SK-N-SH (cell line): Measurements from ENCODE around the gene CPA4.

ENCODE experiments used
- CTCF ChIP-seq: fragments of 200-600 bp; sonication (generic); IDR thresholded peaks from 2 replicates; pipeline ENCODE4 v1.6.1; 2017; ENCODE audit warnings: antibody characterized with exemption, mild to moderate bottlenecking, moderate library complexity
- EP300 ChIP-seq, 2 experiments: IDR thresholded peaks; 2 replicates each; pipeline versions ENCODE4 v1.4.0 to v1.6.1; 2012; ENCODE audit warnings: borderline replicate concordance in 1 of 2, low read depth in 1 of 2, low read length in 1 of 2
- EZH2phosphoT487 ChIP-seq: fragments of 200-600 bp; sonication (generic); IDR thresholded peaks from 2 replicates; pipeline ENCODE4 v1.6.1; 2017; ENCODE audit warnings: low read depth, mixed run types, mild to moderate bottlenecking, antibody characterized with exemption, moderate library complexity, borderline replicate concordance
- MXI1 ChIP-seq: IDR thresholded peaks from 2 replicates; pipeline ENCODE4 v1.6.1; 2012; ENCODE audit warnings: mild to moderate bottlenecking, low read depth, low read length, improper control_type of control experiment
- POLR2AphosphoS5 ChIP-seq: IDR thresholded peaks from 2 replicates; pipeline ENCODE4 v1.6.1; 2012; ENCODE audit warnings: low read depth, low read length
- RCOR1 ChIP-seq: fragments of 150-350 bp; IDR thresholded peaks from 2 replicates; pipeline ENCODE4 v1.6.1; 2017; ENCODE audit warnings: antibody characterized with exemption, low read length
- REST ChIP-seq: IDR thresholded peaks from 2 replicates; pipeline ENCODE4 v1.6.1; 2012; ENCODE audit warnings: mild to moderate bottlenecking, low read depth, low read length, moderate library complexity
- SIN3A ChIP-seq: IDR thresholded peaks from 2 replicates; pipeline ENCODE4 v1.6.1; 2012; ENCODE audit warnings: low read depth, mild to moderate bottlenecking, low read length, moderate library complexity, borderline replicate concordance

- no peak for TF ChIP-seq MXI1
- TF ChIP-seq CTCF = no peak
- no peak for TF ChIP-seq RCOR1
- no peak for TF ChIP-seq EZH2phosphoT487
- no peak for TF ChIP-seq SIN3A
- TF ChIP-seq EP300 (IDR thresholded peaks at IDR 0.05; ENCODE audit: borderline replicate concordance in 1 of 2, low read depth in 1 of 2, low read length in 1 of 2) = no peak
- no peak for TF ChIP-seq POLR2AphosphoS5
- no peak for TF ChIP-seq REST
Observed at GRCh38 chr7:130304878-130305277, 11.9 kb downstream of the CPA4 start.
